GM18519 (cell line): ENCODE data around the gene UNC45A.
"Not testable (repeated sequence)": the region's sequence is repeated elsewhere in the genome, so short reads cannot be mapped to it uniquely, and the experiment has no call there.

Source experiments
- ATAC-seq: cut with Tn5 transposase; IDR thresholded peaks from one replicate; pipeline ENCODE4 v1.9.1; 2021; ENCODE audit warnings: mild to moderate bottlenecking, moderate library complexity; ENCODE audit not compliant: unreplicated experiment, low FRiP score

The UNC45A gene

DNA sequence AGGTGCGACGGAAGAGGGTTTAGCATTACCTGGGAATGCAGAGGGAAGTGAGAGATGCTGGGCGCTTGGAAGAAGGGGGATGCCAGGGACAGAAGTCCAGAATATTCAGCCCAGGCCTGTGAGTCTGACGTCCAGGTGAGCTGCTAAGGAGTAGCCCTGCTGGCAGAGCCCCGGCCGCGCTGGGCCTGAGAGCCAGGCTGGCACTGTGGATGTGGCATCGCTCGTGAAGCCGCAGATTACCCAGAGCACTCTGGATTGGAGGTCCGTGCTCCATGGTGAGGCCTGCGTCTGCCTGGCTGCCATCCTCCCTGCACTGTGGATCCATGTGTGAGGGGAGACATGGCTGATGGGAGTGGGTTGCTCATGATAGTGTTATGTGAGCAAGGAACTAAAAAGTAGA lies 17.5 kb upstream of the UNC45A start:
- no peak for ATAC-seq

DNA sequence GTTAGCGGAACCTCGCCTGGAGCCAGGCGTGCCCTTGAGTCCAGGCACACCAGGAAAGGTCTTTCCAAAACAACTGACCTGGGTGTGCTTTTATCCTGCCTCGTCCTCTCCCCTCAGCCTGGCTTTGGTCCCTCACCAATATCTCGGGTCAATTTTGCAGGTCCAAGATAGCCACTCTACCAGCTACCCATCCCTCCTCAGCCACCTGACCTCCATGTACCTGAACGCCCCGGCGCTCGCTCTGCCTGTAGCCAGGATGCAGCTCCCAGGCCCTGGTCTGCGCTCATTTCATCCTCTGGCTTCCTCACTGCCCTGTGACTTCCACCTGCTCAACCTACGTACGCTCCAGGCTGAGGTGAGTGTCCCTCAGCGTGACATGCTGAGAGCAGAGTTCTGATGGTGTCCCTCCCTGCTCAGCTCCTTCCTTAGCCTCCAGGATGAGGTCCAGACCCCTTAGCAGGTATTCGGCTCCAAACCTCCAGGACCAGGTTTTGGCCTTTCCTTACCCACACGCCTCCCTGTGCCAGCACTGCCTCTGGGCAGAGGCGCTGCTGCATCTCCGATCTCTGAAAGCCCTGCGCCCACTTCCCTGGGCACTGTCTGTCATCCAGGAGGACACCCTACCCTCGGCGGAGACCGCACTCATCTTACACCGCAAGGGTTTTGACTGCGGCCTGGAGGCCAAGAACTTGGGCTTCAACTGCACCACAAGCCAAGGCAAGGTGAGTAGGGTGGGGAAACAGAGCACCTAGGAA lies 16.9 kb upstream of the UNC45A start:
- no peak for ATAC-seq

DNA sequence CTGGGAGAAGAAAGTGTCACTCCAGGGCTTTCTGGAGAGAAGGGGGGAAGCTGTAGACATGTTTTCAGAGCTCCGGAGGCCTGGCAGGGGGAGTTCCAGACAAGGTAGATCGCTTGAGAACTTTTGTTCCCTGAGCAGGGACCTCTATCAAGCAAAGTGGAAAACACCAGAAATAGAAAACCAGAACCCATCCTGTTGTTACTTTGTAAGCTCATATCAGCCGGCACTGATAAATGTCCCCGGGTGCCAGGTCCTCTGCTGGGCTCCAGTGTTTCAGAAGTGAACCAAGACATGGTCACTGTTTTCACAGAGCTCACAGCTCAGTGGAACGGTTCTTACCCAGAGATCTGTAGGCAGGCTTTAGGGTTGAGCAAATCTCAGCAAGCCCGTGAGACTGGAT lies 16.2 kb upstream of the UNC45A start:
- ATAC-seq, result no peak

DNA sequence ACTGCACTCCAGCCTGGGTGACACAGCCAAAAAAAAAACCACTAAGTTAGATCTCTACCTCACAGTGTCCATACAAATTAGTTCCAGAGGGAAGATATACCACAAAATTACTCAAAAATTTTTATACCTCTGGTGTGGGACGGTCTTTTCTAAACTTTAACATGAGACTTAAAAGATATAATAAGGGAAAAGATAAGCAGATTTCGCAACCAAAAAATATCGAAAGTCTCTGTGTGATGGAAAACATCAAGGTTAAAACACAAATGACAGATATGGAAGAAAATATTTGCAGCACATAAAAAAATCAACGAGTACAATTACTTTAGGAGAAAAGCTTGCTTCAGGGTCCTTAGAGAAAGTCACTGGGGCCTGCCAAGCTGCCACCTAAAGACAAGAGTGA lies 13.2 kb upstream of the UNC45A start:
- no peak for ATAC-seq

DNA sequence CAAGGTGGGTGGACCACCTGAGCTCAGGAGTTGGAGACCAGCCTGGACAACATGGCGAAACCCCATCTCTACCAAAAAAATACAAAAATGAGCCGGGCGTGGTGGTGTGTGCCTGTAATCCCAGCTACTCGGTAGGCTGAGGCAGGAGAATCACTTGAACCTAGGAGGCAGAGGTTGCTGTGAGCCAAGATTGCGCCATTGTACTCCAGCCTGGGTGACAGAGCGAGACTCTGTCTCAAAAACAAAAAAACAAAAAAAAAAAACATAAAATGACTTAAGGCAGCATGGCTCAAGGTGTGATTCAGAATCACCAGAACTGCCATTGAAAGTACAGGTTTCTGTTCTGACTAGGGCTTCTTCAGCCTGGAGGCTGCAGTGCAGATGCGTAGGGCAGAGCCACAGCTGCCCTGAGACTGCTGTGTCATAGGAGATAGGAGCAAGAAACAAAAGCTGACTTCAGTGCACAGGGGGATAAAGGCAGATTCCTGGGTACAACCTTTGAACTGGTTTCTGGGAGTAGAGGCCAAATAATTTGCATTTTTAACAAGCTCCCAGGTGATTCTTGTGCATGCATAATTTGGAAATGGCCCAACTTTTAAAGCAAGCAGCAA lies 12.3 kb upstream of the UNC45A start:
- peak; percentile 72 for ATAC-seq

DNA sequence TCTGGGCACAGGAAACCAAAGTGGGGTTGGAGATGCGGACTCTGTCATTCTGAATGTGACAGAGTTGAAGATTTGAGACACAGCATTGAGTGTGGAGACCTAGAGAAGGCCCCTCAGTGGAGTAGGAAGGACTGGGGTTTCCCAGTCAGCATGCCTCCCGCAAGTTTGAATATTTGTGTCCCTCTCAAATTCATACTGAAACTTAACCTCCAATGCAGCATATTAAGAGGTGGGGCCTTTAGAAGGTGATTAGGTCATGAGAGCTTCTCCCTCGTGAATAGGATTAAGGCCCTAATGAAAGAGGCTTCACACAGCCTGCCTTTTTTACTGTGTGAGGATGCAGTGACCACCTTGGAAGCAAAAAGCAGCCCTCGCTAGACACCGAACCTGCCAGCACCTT lies 10.7 kb upstream of the UNC45A start:
- no peak for ATAC-seq

DNA sequence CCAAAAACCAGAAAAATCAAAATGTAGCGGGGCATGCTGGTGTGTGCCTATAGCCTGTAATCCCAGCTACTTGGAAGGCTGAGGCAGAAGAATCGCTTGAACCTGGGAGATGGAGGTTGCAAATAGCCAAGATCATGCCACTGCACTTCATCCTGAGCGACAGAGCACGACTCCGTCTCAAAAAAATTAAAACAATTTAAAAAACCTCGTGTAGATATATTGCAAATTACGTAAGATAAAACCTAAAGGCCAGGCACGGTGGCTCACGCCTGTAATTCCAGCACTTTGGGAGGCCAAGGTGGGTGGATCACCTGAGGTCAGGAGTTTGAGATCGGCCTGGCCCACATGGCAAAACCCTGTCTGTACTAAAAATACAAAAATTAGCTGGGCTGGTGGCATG lies 8.3 kb upstream of the UNC45A start:
- not testable (repeated sequence) for ATAC-seq

DNA sequence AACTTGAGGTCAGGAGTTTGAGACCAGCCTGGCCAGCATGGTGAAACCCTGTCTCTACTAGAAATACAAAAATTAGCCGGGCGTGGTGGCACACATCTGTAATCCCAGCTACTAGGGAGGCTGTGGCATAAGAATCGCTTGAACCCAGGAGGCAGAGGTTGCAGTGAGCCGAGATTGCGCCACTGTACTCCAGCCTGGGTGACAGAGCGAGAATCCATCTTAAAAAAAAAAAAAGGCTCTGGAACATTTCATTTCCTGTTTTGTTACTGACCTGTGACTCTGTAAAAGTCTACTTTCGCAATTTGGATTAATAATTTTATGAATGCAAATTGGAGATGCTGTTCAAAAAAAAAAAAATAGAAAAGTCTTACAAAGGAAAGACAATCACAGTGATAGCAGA lies 7.0 kb upstream of the UNC45A start:
- ATAC-seq, result not testable (repeated sequence)

DNA sequence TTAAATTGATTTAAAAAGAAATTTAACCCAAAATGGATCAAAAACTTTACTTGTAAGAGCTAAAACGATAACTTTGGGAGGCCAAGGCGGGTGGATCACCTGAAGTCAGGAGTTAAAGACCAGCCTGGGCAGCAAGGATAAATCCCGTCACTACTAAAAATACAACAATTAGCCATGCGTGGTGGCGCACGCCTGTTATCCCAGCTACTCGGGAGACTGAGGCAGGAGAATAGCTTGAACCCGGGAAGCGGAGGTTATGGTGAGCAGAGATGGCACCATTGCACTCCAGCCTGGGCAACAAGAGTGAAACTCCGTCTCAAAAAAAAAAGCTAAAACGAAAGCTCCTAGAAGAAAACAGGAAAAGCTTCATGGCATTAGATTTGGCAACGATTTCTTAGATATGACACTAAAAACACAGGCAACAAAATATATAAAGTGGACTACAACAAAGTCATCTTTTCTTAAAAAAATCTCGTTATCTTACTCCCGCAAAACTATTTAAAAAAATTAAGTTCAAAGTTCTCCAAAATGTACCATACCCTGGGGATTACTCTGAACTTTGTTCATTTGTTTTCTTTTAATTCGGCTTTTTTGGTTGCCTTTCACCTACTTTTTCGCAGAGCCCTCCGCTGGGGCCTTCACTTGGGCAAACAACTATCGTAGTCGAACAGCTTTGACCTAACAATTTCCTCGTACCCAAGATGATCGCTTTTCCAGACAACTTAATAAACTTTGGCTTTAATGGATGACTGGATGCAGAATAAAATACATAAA lies 5.7 kb upstream of the UNC45A start:
- ATAC-seq, result no peak

DNA sequence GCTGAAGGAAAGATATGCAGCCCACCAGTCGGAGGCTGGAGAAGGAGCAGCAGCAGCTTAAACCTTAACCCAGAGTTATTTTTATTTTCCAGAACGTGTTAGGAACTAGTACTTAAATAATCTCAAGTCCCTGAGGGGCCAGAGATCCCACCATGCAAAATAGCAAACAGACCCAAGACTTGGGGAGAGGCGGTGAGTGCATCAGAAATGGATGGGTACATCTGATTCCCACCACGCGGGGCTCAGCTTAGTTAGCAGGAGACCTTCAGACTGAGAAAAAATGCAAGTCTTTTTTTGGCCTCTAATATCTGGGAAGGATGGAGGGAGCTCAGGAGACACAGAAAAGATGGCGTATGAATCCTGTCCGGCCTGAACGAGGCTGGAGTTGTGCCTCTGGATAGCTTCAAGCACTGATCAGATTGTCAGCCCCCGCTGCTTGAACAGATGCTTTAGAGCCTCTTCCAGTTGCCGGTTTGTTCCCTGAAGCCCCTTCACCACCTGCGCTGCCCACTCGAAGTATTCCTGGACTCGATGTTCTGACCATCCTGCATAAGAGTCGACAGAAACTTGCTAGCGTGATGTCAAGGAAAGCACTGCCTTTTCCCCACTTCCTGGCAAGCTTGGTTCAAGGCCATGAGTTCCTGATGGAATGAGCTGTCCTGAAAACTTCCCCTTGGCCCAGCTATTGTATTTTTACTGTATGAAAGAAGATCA lies 4.1 kb upstream of the UNC45A start:
- ATAC-seq, result no peak

DNA sequence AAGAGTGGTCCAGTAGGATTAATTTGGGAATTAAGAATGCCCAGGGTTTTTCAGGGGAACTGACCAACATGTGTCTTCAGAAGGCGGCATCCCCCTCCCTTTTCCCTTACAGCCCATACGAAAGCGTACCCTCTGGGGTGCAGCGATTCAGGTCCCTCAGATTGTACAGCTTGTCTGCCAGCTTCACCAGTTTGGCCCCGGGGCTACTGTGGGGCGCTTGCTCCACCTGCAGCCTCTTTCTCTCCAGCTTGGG lies 3.6 kb upstream of the UNC45A start:
- no peak for ATAC-seq

DNA sequence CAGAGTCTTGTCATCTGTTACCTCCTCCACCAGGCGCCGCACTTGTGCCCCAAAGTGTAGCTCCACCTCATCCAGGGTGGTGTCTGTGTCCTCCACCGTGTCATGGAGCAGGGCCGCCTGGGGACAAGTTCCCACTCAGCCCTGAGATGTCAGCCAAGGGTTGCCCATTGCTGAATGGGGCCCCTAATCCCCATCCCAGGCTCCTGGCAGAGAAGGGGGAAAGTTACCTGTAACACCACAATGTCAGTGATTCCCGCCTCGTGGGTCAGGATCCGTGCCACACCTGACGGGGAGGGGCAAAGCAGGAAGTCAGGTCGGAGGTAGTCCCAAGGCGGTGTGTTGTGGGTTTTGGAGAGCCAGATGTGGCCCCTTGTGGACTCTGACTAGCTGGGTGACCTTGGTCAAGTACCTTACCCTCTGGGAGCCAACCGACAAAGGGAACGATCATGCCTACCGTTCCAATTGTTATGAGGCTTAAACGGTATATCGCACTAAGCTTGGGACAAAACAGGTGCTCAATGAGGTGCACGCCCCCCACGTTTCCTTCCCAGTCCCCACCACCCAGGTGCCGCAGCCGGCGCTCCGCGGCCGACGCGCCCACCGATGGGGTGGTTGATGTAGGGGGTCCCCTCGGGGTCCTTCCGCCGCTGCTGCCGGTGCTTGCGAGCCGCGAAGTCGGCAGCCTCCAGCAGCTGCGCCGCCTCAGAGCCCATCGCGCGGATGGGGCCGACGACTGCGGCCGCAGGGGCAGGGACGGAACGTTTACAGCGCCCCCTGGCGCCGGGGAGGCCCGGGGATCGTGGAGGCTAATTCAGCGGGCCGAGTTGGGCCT lies 3.0 kb upstream of the UNC45A start, which contains the start of gene HDDC3:
Gene HDDC3, minus strand, starts transcription at position 722 of the 832 bp plus-strand sequence. Its CDS starts 9 bp downstream, at position 713.
- ATAC-seq, result peak; percentile 30

DNA sequence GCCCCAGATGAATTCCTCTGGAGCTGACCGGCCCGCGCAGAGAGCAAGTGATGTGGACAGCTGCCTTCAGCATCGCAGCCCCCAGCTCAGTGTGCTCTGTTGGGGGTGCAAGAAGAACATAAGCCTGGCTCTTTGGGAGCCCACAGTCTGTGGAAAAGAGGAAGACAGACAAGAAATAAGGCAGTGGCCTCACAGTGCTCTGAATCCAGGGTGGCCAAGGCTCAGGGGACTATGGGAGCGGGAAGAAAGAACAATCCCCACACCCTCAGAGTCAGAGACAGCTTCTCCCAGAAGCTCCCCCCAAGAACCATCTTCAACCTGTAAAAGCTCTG lies 2.5 kb upstream of the UNC45A start:
- ATAC-seq, result no peak

DNA sequence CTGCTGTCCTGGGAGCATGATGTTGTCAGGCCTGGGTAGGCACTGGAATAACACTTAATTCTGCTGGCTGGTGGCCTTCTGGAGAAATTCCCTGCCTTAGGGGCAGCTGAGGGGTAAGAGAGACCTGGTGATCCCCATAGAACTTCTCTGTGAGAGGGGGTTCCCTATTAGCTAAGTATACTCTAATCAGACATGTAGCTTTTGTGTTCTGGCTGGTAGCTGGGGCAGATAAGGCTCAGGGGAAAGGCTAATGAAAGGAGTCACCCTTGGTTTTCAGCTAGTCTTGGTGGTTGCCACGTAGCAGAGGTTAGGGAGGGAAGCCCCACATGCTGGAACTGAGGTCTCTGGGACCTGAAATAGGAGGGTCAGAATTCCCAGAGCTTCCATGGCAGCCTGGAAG lies 1.8 kb upstream of the UNC45A start:
- ATAC-seq, result no peak

DNA sequence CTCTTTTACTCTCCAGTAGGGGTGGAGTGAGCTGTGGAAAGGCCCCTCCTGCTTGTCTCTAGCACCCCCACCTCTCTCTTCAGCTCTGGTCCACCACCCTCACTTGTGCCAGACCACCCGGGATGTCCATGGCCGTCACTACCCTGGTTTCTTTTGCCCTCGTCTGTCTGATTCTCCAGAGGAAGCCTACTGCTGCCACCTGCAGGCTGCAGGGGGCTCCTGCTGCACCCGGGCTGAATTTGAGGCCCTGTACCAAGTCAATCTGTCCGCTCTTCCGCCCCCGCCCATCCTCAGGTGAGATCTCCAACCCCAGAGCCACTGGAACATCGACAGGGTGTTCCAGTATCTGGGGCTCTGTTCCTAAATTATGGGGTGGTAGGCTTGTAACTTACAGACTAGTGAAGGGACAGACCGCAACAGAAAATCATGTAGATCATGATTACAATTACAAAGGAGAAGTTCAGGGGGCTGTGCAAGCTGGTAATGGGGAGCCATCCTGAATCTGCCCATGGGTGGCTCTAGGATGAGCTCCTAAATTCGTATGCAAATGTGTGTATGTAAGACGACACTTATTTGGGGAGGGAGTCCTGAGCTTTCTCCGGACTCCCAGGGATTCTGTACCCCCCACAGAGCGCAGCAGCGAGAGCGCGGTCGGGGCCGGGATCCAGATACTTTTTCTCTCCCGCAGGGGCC lies 683 bp upstream of the UNC45A start:
- ATAC-seq, result peak; percentile 30

DNA sequence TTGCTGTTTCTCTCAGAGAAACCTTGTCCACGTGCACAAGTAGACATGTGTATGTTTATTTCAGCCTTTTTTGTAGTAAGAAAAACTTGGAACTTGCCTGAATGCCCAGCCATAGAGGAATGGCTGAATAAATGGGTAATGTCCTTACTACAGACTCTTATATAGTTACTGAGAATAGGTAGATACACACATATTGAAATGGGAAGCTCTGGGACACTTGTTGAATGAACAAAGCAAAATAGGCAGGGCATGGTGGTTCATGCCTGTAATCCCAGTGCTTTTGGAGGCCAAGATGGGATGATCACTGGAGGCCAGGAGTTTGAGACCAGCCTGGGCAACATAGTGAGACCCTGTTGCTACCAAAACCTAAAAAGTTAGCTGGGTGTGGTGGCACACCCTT lies 1.7 kb downstream of the UNC45A start:
- ATAC-seq, result no peak

DNA sequence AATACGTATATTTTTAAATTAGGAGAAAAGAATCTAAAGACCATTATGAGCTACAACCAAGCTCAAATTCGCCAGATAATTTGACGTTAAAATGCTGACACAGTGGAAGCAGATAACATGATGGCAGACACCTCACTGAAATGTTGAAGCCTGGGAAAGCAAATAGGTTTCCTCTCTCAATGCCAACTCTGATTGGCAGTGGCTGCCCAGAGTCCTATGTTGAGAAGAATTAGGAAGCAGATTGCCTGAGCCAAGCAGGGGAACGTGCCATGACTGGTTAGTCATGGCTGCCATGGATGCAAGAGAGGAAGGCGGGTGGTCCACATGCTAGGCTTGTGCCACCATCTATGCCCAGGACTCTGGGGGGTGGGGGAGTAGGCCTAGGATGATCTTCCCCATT lies 3.2 kb downstream of the UNC45A start:
- ATAC-seq, result no peak

DNA sequence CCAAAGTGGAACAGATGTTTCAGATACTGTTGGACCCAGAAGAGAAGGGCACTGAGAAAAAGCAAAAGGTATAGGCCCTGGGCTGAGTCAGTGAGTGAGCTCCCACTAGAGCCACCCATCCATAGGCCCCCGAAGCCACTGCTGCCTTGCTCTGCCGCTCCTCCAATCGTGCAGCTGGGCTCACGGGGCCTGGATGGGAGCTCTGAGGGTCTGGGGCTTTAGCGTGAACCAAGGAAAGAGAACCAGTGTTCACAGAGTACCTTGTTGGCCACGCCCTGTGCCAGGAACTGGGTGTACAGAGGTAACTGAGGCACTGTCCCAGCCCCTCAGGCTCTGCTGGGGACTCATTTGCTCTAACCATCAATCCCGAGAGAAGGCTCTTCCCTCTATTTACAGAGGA lies 4.7 kb downstream of the UNC45A start:
- no peak for ATAC-seq

DNA sequence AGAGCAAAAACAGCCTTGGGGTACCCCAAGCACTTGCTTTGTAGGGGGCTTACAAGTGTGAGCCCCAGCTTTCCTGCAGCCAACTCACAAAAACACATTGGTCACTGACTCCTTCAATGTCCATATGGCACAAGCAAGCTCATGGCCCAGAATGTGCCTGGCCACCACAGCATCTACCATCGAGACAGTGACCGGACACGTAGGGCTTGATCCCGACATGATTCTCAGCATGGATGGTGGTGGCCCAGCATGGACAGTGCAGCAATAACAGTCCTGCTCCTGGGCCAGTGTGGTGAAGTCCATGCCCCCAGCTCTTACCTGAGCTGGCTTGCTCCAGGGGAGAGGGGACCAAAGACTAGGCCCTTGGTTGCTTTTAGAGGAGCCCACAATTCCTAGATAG lies 6.0 kb downstream of the UNC45A start:
- ATAC-seq, result no peak
